Panc1 (cell line): ENCODE measurements around the gene MTFR1L. TPM values are rescaled to one million over a fixed set of nuclear protein-coding genes. Genes with fewer than 3 reads are reported as not detected.

Experiments
- ATAC-seq: fragments of 200-7000 bp; cut with Tn5 transposase; 2 replicates; pipeline ENCODE4 v1.9.1; 2020; ENCODE audit warnings: mild to moderate bottlenecking, moderate library complexity
- BruUV-seq: library from RNA; stranded (reverse); fragments of 400-500 nt; replicated peaks from 2 replicates; lab custom pipeline; 2021; lab: Mats Ljungman, UMichigan
- CTCF ChIA-PET: fragments of 300-600 bp; sonication (Branson Sonifier 250); formaldehyde crosslinking; loops from one replicate; lab custom pipeline; 2022; ENCODE audit warnings: antibody characterized with exemption; lab: Charles Lee
- POLR2A ChIA-PET: fragments of 300-600 bp; sonication (Branson Sonifier 250); formaldehyde crosslinking; loops from one replicate; lab custom pipeline; 2022; ENCODE audit warnings: antibody characterized with exemption; lab: Charles Lee
- DNase-seq: peaks from one replicate; pipeline ENCODE4 v3.0.0-alpha.2; 2010; ENCODE audit warnings: low read depth, low spot score
- H3K27ac ChIP-seq: 2 replicates; pipeline ENCODE4 v1.5.1; 2011; ENCODE audit warnings: mild to moderate bottlenecking, low read length, inconsistent platforms
- H3K27me3 ChIP-seq: fragments of 200-500 bp; sonication (Bioruptor generic); 2 replicates; pipeline ENCODE4 v1.6.0; 2014; ENCODE audit warnings: low read length, inconsistent platforms; ENCODE audit not compliant: control insufficient read depth, insufficient read depth
- H3K36me3 ChIP-seq: fragments of 200-500 bp; sonication (Bioruptor generic); 2 replicates; pipeline ENCODE4 v1.5.1; 2014; ENCODE audit warnings: inconsistent platforms, mild to moderate bottlenecking, low read length, moderate library complexity; ENCODE audit not compliant: control insufficient read depth, insufficient read depth
- H3K4me1 ChIP-seq: 2 replicates; pipeline ENCODE4 v1.5.1; 2011; ENCODE audit warnings: inconsistent platforms, mild to moderate bottlenecking, low read length, moderate library complexity; ENCODE audit not compliant: control insufficient read depth, insufficient read depth
- H3K4me3 ChIP-seq, 2 experiments: 2 replicates each; pipeline ENCODE4 v1.5.1; 2011 to 2012; ENCODE audit warnings: low read depth in 2 of 2, low read length in 2 of 2, mild to moderate bottlenecking in 2 of 2, inconsistent platforms in 1 of 2, moderate library complexity in 1 of 2
- H3K9me3 ChIP-seq: fragments of 200-500 bp; sonication (Bioruptor generic); 2 replicates; pipeline ENCODE4 v1.5.1; 2014; ENCODE audit warnings: low read depth, mild to moderate bottlenecking, inconsistent platforms, low read length, moderate library complexity; ENCODE audit not compliant: control insufficient read depth, insufficient read depth
- CTCF ChIP-seq: fragments of 450-650 bp; IDR thresholded peaks from 2 replicates; pipeline ENCODE4 v1.5.1; 2017; ENCODE audit warnings: mild to moderate bottlenecking
- POLR2AphosphoS5 ChIP-seq: IDR thresholded peaks from 2 replicates; pipeline ENCODE4 v1.6.1; 2012; ENCODE audit warnings: mild to moderate bottlenecking, low read depth, low read length, moderate library complexity
- REST ChIP-seq, 2 experiments: IDR thresholded peaks; 2 replicates each; pipeline ENCODE4 v1.6.1; 2011 to 2012; ENCODE audit warnings: low read depth in 2 of 2, control low read depth in 1 of 2, low read length in 1 of 2, mild to moderate bottlenecking in 1 of 2, moderate library complexity in 1 of 2; ENCODE audit not compliant: insufficient read depth in 1 of 2
- SIN3A ChIP-seq: IDR thresholded peaks from 2 replicates; pipeline ENCODE4 v1.6.1; 2012; ENCODE audit warnings: low read depth, mild to moderate bottlenecking, low read length, moderate library complexity, borderline replicate concordance; ENCODE audit not compliant: insufficient read depth
- TCF7L2 ChIP-seq: IDR thresholded peaks from 2 replicates; pipeline ENCODE4 v1.6.1; 2011; ENCODE audit warnings: mild to moderate bottlenecking, low read depth, low read length, inconsistent platforms
- in situ Hi-C: cut with HindIII; loops from 2 replicates; pipeline ENCODE4 v1.10.0; 2016; ENCODE audit warnings: low sequenced_read_pairs, low pct_unique_long_range_greater_than_20kb
- intact Hi-C: fragments of 100-400 bp; cut with micrococcal nuclease; formaldehyde crosslinking; loops from one replicate; pipeline ENCODE4 v1.10.0; 2022; ENCODE audit not compliant: unreplicated experiment
- total RNA-seq: library from RNA; stranded (reverse); gene quantifications from one replicate; pipeline ENCODE4 v1.2.1, GENCODE V29; 2021; ENCODE audit not compliant: unreplicated experiment

The MTFR1L gene
- total RNA-seq, 1 experiment from 2014 or later, result 68.5 TPM

- H3K4me3 ChIP-seq, result no peak overlapping the region
- no peaks in the 10 kb centered on the region for H3K36me3 ChIP-seq
- no peak for ATAC-seq
- ChIA-PET POLR2A (no interaction called here), CTCF (no interaction called here)
- DNase-seq, result no peak
- H3K9me3 ChIP-seq, result no peaks in the 10 kb centered on the region
- no TSS peak for BruUV-seq
- H3K4me1 ChIP-seq, result 0 out of 2 replicates have a peak, but pooled peaks cover 5% of the 10 kb centered on the region
- intact Hi-C loops (no loop called here), in situ Hi-C loops (no loop called here)
- no peaks in the 10 kb centered on the region for H3K27me3 ChIP-seq
- TF ChIP-seq CTCF (no peak), TCF7L2 (no peak), SIN3A (no peak), REST (IDR thresholded peaks at IDR 0.05; ENCODE audit: insufficient read depth in 1 of 2, low read depth in 2 of 2, low read length in 1 of 2) (no peak), POLR2AphosphoS5 (no peak)
- no peak overlapping the region for H3K27ac ChIP-seq
Measured at GRCh38 chr1:25804964-25805862, 14.5 kb upstream of the MTFR1L start.

GRCh38 chr1:25805863-25806225 is 13.9 kb upstream of the MTFR1L start:
- H3K4me1 ChIP-seq, result 0 out of 2 replicates have a peak, but pooled peaks cover 3% of the 10 kb centered on the region
- intact Hi-C loops, result no loop called here
- ChIA-PET POLR2A (no interaction called here), CTCF (no interaction called here)
- H3K27me3 ChIP-seq, result no peaks in the 10 kb centered on the region
- H3K4me3 ChIP-seq, result no peak overlapping the region
- in situ Hi-C loops, result no loop called here
- no peaks in the 10 kb centered on the region for H3K9me3 ChIP-seq
- H3K27ac ChIP-seq, result no peak overlapping the region
- no peak for DNase-seq
- BruUV-seq, result no TSS peak
- TF ChIP-seq SIN3A (no peak), POLR2AphosphoS5 (no peak), CTCF (no peak), REST (IDR thresholded peaks at IDR 0.05; ENCODE audit: insufficient read depth in 1 of 2, low read depth in 2 of 2, low read length in 1 of 2) (no peak), TCF7L2 (no peak)
- ATAC-seq, result no peak
- H3K36me3 ChIP-seq, result no peaks in the 10 kb centered on the region
